Lower leg skin (tissue), 4 donors: ENCODE results near the gene RNF2. TPM values are rescaled to one million over a fixed set of nuclear protein-coding genes. Genes with fewer than 3 reads are reported as not detected.

Source experiments
- DNase-seq, 2 donors: peaks; one replicate each; pipeline ENCODE4 v3.0.0-alpha.2; 2019; ENCODE audit warnings: low spot score in 2 of 2
- H3K4me3 ChIP-seq: fragments of 200-600 bp; sonication (generic); 2 replicates; pipeline ENCODE4 v1.5.1; 2017; ENCODE audit warnings: mild to moderate bottlenecking, low read depth; ENCODE audit not compliant: poor library complexity, severe bottlenecking
- POLR2A ChIP-seq, 2 donors: fragments of 450-650 bp; IDR thresholded peaks; one replicate each; pipeline ENCODE4 v1.6.1; 2016 to 2017; ENCODE audit warnings: antibody characterized with exemption in 2 of 2, mild to moderate bottlenecking in 1 of 2, moderate library complexity in 1 of 2
- WGBS, 2 donors: methylation state at CpG; one replicate each; pipeline ENCODE4 v1.1.5; 2018; 5-methylcytosine and 5-hydroxymethylcytosine counted together
- intact Hi-C: fragments of 100-400 bp; cut with DNase I; formaldehyde crosslinking; loops from one replicate; pipeline ENCODE4 v1.15.0; 2023; ENCODE audit warnings: low total_unique reads
- total RNA-seq, 4 donors: library from RNA; depleted of rRNA; stranded (reverse); fragments of >200 nt; gene quantifications; one replicate each; pipeline ENCODE4 v1.1.0, GENCODE V29; 2016
- TF ChIP-seq, protein P1 (sequence below), 3 donors: fragments of 450-650 bp; IDR thresholded peaks; one replicate each; pipeline ENCODE4 v1.5.1; 2016; ENCODE audit warnings: antibody characterized with exemption in 3 of 3, mild to moderate bottlenecking in 3 of 3, moderate library complexity in 2 of 3

The RNF2 gene
- total RNA-seq, 4 donors from 2014 or later: 9.2 to 23.4 (median 15.0) TPM

DNA sequence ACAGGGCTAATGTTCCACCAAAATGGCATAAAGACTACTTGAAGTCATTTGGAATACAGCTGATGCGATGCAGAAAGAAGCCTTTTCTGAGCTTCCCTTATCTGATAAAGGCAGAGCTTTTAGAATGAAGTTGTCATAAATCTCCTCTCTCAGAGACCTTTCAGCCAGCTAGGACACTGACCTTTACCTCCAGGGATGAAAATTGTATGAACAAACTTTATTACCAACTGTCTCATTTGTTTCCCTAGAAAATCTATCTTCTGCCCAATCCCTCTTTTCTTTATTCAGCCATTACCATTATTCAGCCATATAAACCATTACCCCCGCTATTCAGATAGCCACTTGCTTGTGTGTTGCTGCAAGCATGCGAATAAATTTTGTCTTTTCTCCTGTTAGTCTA is 29.7 kb upstream of the RNF2 start:
- TF ChIP-seq POLR2A (IDR thresholded peaks at IDR 0.05): no peak
- TF ChIP-seq, protein P1, sequence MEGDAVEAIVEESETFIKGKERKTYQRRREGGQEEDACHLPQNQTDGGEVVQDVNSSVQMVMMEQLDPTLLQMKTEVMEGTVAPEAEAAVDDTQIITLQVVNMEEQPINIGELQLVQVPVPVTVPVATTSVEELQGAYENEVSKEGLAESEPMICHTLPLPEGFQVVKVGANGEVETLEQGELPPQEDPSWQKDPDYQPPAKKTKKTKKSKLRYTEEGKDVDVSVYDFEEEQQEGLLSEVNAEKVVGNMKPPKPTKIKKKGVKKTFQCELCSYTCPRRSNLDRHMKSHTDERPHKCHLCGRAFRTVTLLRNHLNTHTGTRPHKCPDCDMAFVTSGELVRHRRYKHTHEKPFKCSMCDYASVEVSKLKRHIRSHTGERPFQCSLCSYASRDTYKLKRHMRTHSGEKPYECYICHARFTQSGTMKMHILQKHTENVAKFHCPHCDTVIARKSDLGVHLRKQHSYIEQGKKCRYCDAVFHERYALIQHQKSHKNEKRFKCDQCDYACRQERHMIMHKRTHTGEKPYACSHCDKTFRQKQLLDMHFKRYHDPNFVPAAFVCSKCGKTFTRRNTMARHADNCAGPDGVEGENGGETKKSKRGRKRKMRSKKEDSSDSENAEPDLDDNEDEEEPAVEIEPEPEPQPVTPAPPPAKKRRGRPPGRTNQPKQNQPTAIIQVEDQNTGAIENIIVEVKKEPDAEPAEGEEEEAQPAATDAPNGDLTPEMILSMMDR (IDR thresholded peaks at IDR 0.05): no peak
- intact Hi-C loops: no loop called here
- DNase-seq: no peak
- WGBS, 2 donors: 95 to 97% methylated on average over 3 of the region's 3 CpGs
- no peak overlapping the region for H3K4me3 ChIP-seq

DNA sequence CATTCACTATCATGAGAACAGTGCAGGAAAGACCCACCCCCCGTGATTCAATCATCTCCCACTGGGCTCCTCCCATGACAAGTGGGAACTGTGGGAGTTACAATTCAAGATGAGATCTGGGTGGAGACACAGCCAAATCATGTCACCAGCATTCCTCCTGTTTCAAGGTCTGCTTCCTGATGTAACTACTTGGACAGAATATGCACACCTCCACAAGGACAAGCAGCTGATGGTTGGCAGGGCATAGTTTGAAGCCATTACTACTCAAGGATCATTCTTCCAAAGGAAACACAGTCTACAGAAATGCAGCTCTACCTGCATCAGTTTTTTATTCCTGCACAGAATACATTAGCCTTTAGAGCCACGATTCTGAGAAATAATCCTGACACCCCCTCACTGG is 28.5 kb upstream of the RNF2 start:
- DNase-seq: no peak
- WGBS, 2 donors: 74 to 79% methylated on average over 2 of the region's 2 CpGs
- no peak overlapping the region for H3K4me3 ChIP-seq
- intact Hi-C loops: no loop called here
- no peak for TF ChIP-seq POLR2A (IDR thresholded peaks at IDR 0.05)
- TF ChIP-seq, protein P1 (IDR thresholded peaks at IDR 0.05): no peak

DNA sequence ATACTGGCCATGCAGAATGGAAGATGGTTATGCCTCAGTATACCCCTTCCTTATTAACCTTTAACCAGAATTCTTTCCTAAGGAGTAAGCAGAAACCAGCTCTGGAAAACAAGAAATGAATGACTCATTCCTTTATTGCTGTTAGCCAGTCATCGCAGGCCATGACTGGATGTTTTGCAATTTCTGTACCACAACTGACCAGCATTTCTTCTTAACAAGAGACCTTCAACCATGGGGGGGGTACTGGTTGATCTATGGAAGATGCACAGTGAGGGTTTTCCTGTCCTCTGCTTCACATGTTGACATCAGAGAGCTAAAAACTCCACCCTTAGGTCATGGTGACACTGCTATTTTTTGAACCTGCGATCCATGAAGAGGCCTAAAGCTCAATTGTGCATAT is 28.0 kb upstream of the RNF2 start:
- intact Hi-C loops: no loop called here
- no peak for DNase-seq
- no peak overlapping the region for H3K4me3 ChIP-seq
- TF ChIP-seq POLR2A (IDR thresholded peaks at IDR 0.05): no peak
- TF ChIP-seq, protein P1 (IDR thresholded peaks at IDR 0.05): no peak
- WGBS, 2 donors: 66 to 77% methylated on average over 2 of the region's 2 CpGs

DNA sequence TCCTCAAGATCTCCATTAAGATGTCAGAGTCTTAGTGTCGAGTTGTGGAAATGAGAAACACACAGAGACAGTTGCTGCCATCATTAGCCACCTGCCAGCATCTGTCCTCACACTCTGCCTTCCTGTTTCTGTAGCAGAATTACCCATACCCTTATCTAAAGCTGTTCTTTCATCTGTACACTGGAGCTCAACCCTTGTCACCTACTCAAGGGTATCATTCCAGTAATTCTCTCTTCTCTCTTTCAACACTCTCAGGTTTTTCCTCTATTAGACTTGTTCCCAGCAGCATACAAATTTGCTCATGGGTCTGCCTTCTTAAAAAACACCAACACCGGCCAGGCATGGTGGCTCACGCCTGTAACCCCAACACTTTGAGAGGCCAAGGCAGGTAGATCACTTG is 27.4 kb upstream of the RNF2 start:
- WGBS, 2 donors: 85 to 87% methylated on average over 3 of the region's 3 CpGs
- H3K4me3 ChIP-seq: no peak overlapping the region
- intact Hi-C loops: no loop called here
- DNase-seq: no peak
- no peak for TF ChIP-seq POLR2A (IDR thresholded peaks at IDR 0.05)

DNA sequence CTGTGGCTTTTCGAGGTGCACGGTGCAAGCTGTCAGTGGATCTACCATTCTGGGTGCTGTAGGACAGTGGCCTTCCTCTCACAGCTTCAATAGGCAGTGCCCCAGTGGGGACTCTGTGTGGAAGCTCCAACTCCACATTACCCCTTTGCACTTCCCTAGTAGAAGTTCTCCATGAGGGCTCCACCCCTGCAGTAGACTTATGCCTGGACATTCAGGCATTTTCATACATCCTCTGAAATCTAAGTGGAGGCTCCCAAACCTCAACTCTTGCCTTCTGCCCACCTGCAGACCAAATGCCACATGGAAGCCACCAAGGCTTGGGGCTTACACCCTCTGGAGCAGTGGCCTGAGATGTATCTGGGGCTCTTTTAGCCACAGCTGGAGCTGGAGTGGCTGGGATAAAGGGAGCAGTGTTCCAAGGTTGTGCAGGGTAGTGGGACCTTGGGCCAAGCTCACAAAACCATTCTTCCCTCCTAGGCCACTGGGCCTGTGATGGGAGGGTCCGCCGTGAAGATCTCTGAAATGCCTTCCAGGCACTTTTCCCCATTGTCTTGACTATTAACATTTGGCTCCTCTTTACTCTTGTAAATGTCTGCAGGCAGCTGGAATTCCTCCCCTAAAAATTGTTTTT is 18.0 kb upstream of the RNF2 start:
- intact Hi-C loops: no loop called here
- TF ChIP-seq, protein P1 (IDR thresholded peaks at IDR 0.05): no peak
- TF ChIP-seq POLR2A (IDR thresholded peaks at IDR 0.05): no peak
- WGBS, 2 donors: 88 to 94% methylated on average over 4 of the region's 4 CpGs
- DNase-seq: no peak
- H3K4me3 ChIP-seq: no peak overlapping the region

DNA sequence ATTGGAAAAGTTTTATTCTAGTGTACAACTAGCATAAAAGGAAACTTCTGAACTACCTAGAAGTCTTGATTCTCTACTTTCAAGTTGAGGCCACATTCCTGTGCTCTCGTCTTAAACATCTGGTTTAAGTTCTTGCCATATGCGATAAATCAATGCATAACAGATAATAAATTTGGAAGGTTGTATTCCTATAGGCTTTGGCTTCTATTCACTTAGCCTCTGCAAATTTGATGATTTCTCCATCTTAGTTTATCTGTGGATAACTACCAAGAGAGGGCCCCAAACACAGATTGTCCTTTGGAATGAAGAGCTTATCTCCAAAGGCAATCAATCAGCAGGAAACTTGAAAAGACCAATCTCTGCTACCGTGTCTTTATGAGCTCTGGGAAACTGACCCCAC is 11.7 kb upstream of the RNF2 start:
- WGBS, 2 donors: 65 to 67% methylated on average over 3 of the region's 3 CpGs
- TF ChIP-seq, protein P1 (IDR thresholded peaks at IDR 0.05): no peak
- TF ChIP-seq POLR2A (IDR thresholded peaks at IDR 0.05): no peak
- intact Hi-C loops: no loop called here
- DNase-seq: no peak
- no peak overlapping the region for H3K4me3 ChIP-seq
